Left ventricle myocardium inferior (tissue), 1 donor: ENCODE measurements around the gene POFUT2. TPM values are rescaled to one million over a fixed set of nuclear protein-coding genes. Genes with fewer than 3 reads are reported as not detected.

Source experiments
- DNase-seq: peaks from one replicate; pipeline ENCODE4 v3.0.0-alpha.2; 2020
- H3K27ac ChIP-seq: fragments of 200-600 bp; replicated peaks from 2 replicates; pipeline ENCODE4 v1.8.0; 2021
- H3K27me3 ChIP-seq: fragments of 200-600 bp; 2 replicates; pipeline ENCODE4 v1.8.0; 2021; ENCODE audit warnings: low read depth
- H3K36me3 ChIP-seq: fragments of 200-600 bp; 2 replicates; pipeline ENCODE4 v1.8.0; 2021
- H3K4me1 ChIP-seq: fragments of 200-600 bp; 2 replicates; pipeline ENCODE4 v1.8.0; 2021
- H3K4me3 ChIP-seq: fragments of 200-600 bp; 2 replicates; pipeline ENCODE4 v1.8.0; 2021; ENCODE audit warnings: mild to moderate bottlenecking, moderate library complexity
- H3K9me3 ChIP-seq: fragments of 200-600 bp; replicated peaks from 2 replicates; pipeline ENCODE4 v1.8.0; 2021
- intact Hi-C: fragments of 100-400 bp; cut with micrococcal nuclease; formaldehyde crosslinking; loops from one replicate; pipeline ENCODE4 v1.11.0; 2022
- total RNA-seq: library from RNA; stranded (reverse); fragmentation: NEBNext Ultra II Directional; extraction: Animal tissue kit (Norgen Biotek cat#: 25700); gene quantifications from one replicate; pipeline ENCODE4 v1.2.1, GENCODE V29; 2021
- TF ChIP-seq, protein P1 (sequence below): fragments of 200-600 bp; IDR thresholded peaks from 2 replicates; pipeline ENCODE4 v1.8.0; 2021; ENCODE audit warnings: antibody characterized with exemption, mild to moderate bottlenecking, borderline replicate concordance
- donor health status: DM: no; HTN: yes; CAD: no; lungs with severe emphysema.

POFUT2 gene
- total RNA-seq, 1 donor from 2014 or later: 20.9 TPM

DNA sequence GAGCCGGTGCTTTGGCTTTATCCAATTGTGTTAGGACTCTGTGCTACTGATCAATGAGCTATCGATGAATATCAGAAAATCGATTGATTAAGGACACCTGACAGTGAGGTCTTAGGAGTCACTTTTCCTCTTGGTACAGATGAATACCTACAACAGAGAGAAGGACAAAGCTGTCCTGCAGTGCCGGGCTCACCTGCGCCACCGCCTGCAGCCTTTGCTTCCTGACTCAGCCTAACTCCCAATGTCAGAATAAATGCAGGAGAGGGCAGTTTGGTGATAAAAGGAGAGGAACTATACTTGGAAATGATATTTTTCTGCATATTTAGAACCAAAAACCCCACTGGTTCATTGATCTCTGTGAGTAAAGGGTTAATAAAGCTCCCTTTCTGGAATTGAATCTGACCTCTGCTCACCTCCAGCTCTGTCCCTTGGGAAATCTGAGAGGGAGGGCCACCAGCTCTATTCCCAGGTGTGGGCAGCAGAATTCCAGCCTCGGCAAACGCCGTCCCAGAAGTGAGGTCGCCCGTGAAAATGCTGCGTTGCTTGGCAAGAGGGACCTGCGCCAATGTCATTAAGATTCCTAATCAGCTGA lies 39.3 kb downstream of the POFUT2 start:
- Histone ChIP-seq H3K36me3 (no peaks in the 10 kb centered on the region), H3K9me3 (peaks cover 14% of the 10 kb centered on the region), H3K27me3 (peaks cover 31% of the 10 kb centered on the region), H3K27ac (no peak overlapping the region), H3K4me1 (peaks cover 10% of the 10 kb centered on the region), H3K4me3 (peak overlapping the region; percentile 48)
- DNase-seq: no peak
- intact Hi-C loops: no loop called here
- TF ChIP-seq, protein P1, sequence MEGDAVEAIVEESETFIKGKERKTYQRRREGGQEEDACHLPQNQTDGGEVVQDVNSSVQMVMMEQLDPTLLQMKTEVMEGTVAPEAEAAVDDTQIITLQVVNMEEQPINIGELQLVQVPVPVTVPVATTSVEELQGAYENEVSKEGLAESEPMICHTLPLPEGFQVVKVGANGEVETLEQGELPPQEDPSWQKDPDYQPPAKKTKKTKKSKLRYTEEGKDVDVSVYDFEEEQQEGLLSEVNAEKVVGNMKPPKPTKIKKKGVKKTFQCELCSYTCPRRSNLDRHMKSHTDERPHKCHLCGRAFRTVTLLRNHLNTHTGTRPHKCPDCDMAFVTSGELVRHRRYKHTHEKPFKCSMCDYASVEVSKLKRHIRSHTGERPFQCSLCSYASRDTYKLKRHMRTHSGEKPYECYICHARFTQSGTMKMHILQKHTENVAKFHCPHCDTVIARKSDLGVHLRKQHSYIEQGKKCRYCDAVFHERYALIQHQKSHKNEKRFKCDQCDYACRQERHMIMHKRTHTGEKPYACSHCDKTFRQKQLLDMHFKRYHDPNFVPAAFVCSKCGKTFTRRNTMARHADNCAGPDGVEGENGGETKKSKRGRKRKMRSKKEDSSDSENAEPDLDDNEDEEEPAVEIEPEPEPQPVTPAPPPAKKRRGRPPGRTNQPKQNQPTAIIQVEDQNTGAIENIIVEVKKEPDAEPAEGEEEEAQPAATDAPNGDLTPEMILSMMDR: no peak

DNA sequence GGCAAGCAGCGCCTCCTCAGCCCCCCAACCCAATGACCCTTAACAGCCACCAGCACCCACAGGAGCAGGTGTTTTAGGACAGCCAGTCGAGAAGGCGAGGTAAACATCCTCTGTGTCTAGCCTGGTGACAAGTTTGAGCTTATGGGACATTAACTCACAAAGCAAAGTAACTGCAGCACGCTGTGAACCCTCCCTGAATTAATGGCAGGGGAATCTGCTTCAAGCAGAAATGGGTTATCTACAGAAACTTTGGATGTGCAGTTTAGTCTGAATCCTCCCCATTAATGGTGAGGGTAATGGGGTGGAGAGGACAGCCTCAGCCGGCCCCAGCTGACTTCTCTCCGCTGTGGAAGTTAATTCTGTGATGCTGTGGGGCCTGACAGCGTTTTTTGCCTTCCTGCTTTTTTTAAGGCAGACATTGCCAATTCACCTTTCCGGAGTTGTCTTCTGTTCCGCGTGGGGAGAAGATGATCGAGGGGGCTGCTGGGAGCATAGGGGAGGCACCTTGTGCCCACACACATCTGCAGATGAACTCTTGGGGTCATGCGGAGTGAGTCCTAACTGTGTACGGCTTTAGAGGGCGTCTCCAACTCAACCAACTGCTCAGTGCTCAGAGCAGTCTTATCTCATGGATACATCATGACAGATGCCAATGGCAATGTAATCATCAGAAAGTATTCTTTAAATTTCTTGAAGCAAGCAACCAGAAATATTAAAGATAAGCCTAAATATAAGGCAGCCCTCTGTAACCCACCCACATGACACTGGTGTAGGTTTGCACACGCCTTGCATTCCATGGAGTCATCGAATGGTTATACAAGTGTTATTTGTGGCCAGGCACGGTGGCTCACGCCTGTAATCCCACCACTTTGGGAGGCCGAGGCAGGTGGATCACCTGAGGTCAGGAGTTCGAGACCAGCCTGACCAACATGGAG lies 41.0 kb downstream of the POFUT2 start:
- Histone ChIP-seq H3K27me3 (peaks cover 22% of the 10 kb centered on the region), H3K36me3 (no peaks in the 10 kb centered on the region), H3K4me3 (no peak overlapping the region), H3K4me1 (peaks cover 10% of the 10 kb centered on the region), H3K9me3 (peaks cover 32% of the 10 kb centered on the region), H3K27ac (no peak overlapping the region)
- TF ChIP-seq, protein P1: no peak
- no peak for DNase-seq
- intact Hi-C loops: no loop called here

DNA sequence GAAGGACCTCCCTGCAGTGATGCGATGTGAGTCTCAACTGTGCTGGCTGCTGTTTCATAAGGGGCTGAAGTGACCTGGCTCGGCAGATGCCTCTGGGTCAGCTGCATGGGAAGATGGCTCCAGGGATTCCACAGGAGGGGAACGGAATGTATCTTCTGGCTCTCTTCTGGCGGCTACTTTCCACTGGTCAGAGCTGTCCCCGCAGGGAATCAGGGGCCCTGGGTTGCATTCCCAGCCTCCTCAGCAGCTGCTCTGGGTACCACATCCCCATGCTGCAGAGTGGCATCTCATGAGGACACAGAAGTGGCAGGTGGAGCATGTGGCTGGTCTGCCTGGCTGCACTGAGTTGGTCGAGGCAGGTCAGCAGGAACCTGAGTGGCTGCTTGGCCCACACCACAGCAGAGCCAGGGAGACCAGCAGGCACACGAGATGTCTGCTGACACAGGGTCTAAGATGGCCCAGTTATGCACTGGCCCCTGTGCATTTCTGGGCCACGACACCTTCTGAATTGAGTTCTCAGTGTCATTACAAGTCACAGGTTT lies 42.8 kb downstream of the POFUT2 start:
- H3K27ac ChIP-seq: no peak overlapping the region
- no peak for DNase-seq

DNA sequence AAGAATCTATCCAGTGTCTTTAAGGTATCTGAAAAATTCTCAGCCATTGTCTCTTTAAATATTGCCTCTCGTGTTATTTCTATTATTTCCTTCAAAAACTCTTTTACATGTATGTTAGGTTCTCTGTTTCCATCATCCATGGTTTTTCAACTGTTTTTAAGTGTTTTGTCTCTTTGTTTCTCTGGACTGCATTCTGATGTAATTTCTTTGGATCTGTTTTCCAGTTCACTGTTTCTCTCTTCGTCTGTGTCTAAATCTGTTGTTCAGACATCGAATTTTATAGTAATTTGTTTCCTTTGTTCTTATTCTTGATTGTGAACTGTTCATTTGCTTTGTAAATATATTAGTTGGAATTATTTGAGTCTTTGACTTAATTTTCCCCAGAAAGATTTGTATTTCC lies 44.1 kb downstream of the POFUT2 start:
- H3K36me3 ChIP-seq: no peaks in the 10 kb centered on the region
- H3K4me3 ChIP-seq: no peak overlapping the region
- peaks cover 4% of the 10 kb centered on the region for H3K4me1 ChIP-seq
- intact Hi-C loops: no loop called here
- TF ChIP-seq, protein P1: no peak
- H3K27ac ChIP-seq: no peak overlapping the region
- H3K27me3 ChIP-seq: peaks cover 22% of the 10 kb centered on the region
- peaks cover 44% of the 10 kb centered on the region for H3K9me3 ChIP-seq
- no peak for DNase-seq

More for the DNA sequence above, 42.8 kb downstream of the POFUT2 start:
- Histone ChIP-seq H3K4me1 (peaks cover 10% of the 10 kb centered on the region), H3K27me3 (peaks cover 22% of the 10 kb centered on the region), H3K36me3 (no peaks in the 10 kb centered on the region), H3K9me3 (peaks cover 44% of the 10 kb centered on the region), H3K4me3 (no peak overlapping the region)
- intact Hi-C loops: no loop called here
- TF ChIP-seq, protein P1: no peak

DNA sequence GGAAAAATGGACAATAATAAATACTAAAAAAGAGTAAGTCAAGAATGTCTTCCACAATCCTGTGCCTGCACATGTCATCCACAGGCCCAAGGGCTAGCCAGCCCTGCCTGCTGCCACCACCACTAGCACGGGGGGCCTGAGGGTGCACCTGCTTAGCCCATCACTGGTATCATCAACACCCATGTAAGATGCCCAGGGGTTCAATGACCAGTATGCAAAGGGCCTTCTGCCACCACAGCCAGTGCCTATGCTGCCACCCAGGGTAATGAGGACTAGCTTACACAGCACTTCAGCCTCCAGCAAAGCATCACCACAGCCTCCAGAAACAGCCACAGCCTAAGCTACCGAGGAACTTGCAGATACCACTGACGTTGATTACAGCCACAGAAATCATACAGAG lies 46.3 kb downstream of the POFUT2 start:
- Histone ChIP-seq H3K36me3 (no peaks in the 10 kb centered on the region), H3K4me3 (no peak overlapping the region), H3K27me3 (peaks cover 27% of the 10 kb centered on the region), H3K27ac (no peak overlapping the region), H3K9me3 (peaks cover 44% of the 10 kb centered on the region), H3K4me1 (no peaks in the 10 kb centered on the region)
- intact Hi-C loops: no loop called here
- TF ChIP-seq, protein P1: no peak
- DNase-seq: no peak
